ENCODE data around the gene SNAI3. TPM values are rescaled to one million over a fixed set of nuclear protein-coding genes. Genes with fewer than 3 reads are reported as not detected.

The SNAI3 gene
- polyA plus RNA-seq, 1 donor from 2014 or later: not detected

- Histone ChIP-seq H3K4me2 (ENCODE audit: low read length) (no peak overlapping the region), H2AFZ (ENCODE audit: low read depth, low read length) (no peak overlapping the region), H4K20me1 (ENCODE audit: insufficient read depth) (no peaks in the 10 kb centered on the region), H3K4me3 (ENCODE audit: low read length) (no peak overlapping the region), H3K9me3 (ENCODE audit: low read length) (no peaks in the 10 kb centered on the region), H3K27ac (ENCODE audit: low read length) (no peak overlapping the region), H3K9me2 (ENCODE audit: insufficient read depth, low read length) (no peaks in the 10 kb centered on the region), H3F3A (ENCODE audit: insufficient read depth, low read length, poor library complexity, severe bottlenecking) (no peaks in the 10 kb centered on the region), H3K27me3 (ENCODE audit: insufficient read depth, low read depth, low read length) (peaks cover 13% of the 10 kb centered on the region), H3K79me2 (replicated peaks; ENCODE audit: insufficient read depth, low read length) (no peaks in the 10 kb centered on the region), H3K9ac (ENCODE audit: low read length) (no peak overlapping the region), H3K36me3 (ENCODE audit: insufficient read depth, low read length) (no peaks in the 10 kb centered on the region)
- no peak for TF ChIP-seq MXI1 (conservative IDR thresholded peaks at IDR 0.05; ENCODE audit: poor library complexity, severe bottlenecking)
- TF ChIP-seq EZH2 (IDR thresholded peaks at IDR 0.05; ENCODE audit: borderline replicate concordance, insufficient read depth, low read length, poor library complexity, severe bottlenecking): no peak
- no peak for TF ChIP-seq TAF1 (IDR thresholded peaks at IDR 0.05; ENCODE audit: low read depth)
- TF ChIP-seq EP300 (conservative IDR thresholded peaks at IDR 0.05; ENCODE audit: poor library complexity, severe bottlenecking): no peak
- no peak for TF ChIP-seq CTCF (IDR thresholded peaks at IDR 0.05; ENCODE audit: poor library complexity, severe bottlenecking)
- no peak for TF ChIP-seq SMC3 (conservative IDR thresholded peaks at IDR 0.05; ENCODE audit: poor library complexity)
- TF ChIP-seq RAD21 (conservative IDR thresholded peaks at IDR 0.05): no peak
- no peak for TF ChIP-seq REST (IDR thresholded peaks at IDR 0.05; ENCODE audit: borderline replicate concordance)
- no peak for TF ChIP-seq POLR2AphosphoS5 (IDR thresholded peaks at IDR 0.05)
Measured at GRCh38 chr16:88633684-88634140, 52.6 kb downstream of the SNAI3 start.

- Histone ChIP-seq H3K27ac (ENCODE audit: low read length) (no peak overlapping the region), H3K4me3 (ENCODE audit: low read length) (no peak overlapping the region), H3K4me2 (ENCODE audit: low read length) (no peak overlapping the region), H3K9me3 (ENCODE audit: low read length) (no peaks in the 10 kb centered on the region), H3K36me3 (ENCODE audit: insufficient read depth, low read length) (no peaks in the 10 kb centered on the region), H3K9me2 (ENCODE audit: insufficient read depth, low read length) (no peaks in the 10 kb centered on the region), H3K79me2 (replicated peaks; ENCODE audit: insufficient read depth, low read length) (no peaks in the 10 kb centered on the region), H4K20me1 (ENCODE audit: insufficient read depth) (no peaks in the 10 kb centered on the region), H2AFZ (ENCODE audit: low read depth, low read length) (no peak overlapping the region), H3K27me3 (ENCODE audit: insufficient read depth, low read depth, low read length) (peaks cover 13% of the 10 kb centered on the region), H3K9ac (ENCODE audit: low read length) (no peak overlapping the region), H3F3A (ENCODE audit: insufficient read depth, low read length, poor library complexity, severe bottlenecking) (no peaks in the 10 kb centered on the region)
- TF ChIP-seq RAD21 (conservative IDR thresholded peaks at IDR 0.05) (no peak), EZH2 (IDR thresholded peaks at IDR 0.05; ENCODE audit: borderline replicate concordance, insufficient read depth, low read length, poor library complexity, severe bottlenecking) (no peak), REST (IDR thresholded peaks at IDR 0.05; ENCODE audit: borderline replicate concordance) (no peak), POLR2AphosphoS5 (IDR thresholded peaks at IDR 0.05) (no peak), TAF1 (IDR thresholded peaks at IDR 0.05; ENCODE audit: low read depth) (no peak), CTCF (IDR thresholded peaks at IDR 0.05; ENCODE audit: poor library complexity, severe bottlenecking) (no peak), EP300 (conservative IDR thresholded peaks at IDR 0.05; ENCODE audit: poor library complexity, severe bottlenecking) (no peak), SMC3 (conservative IDR thresholded peaks at IDR 0.05; ENCODE audit: poor library complexity) (no peak), MXI1 (conservative IDR thresholded peaks at IDR 0.05; ENCODE audit: poor library complexity, severe bottlenecking) (no peak)
Measured at GRCh38 chr16:88632587-88632930, 53.7 kb downstream of the SNAI3 start.
